Activated naive CD4-positive, alpha-beta T cell treated with anti-CD3 and anti-CD28 coated beads, Interleukin-2, amount 10 ng/mL, durations not matched to agents 7 days and 5 days (primary cell): ENCODE measurements around the gene DCHS2.

ENCODE experiments used
- CTCF ChIA-PET: fragments of 350-600 bp; sonication (Branson Sonifier 250); formaldehyde crosslinking; loops from one replicate; lab custom pipeline; 2021; ENCODE audit warnings: antibody characterized with exemption; lab: Charles Lee
- DNase-seq: peaks from one replicate; pipeline ENCODE4 v3.0.0-alpha.2; 2020
- H3K27ac Mint-ChIP-seq: one replicate; pipeline ENCODE4 v1.8.0; 2021; ENCODE audit warnings: mild to moderate bottlenecking, moderate library complexity, mixed read lengths
- H3K27me3 Mint-ChIP-seq: one replicate; pipeline ENCODE4 v1.8.0; 2021; ENCODE audit warnings: mild to moderate bottlenecking, mixed read lengths
- H3K36me3 Mint-ChIP-seq: one replicate; pipeline ENCODE4 v1.8.0; 2021; ENCODE audit warnings: mixed read lengths
- H3K4me1 Mint-ChIP-seq: one replicate; pipeline ENCODE4 v1.8.0; 2021; ENCODE audit warnings: mixed read lengths
- H3K4me3 Mint-ChIP-seq: one replicate; pipeline ENCODE4 v1.8.0; 2021; ENCODE audit warnings: mild to moderate bottlenecking, moderate library complexity, mixed read lengths
- H3K9me3 Mint-ChIP-seq: one replicate; pipeline ENCODE4 v1.8.0; 2021; ENCODE audit warnings: mixed read lengths

Gene DCHS2

DNA sequence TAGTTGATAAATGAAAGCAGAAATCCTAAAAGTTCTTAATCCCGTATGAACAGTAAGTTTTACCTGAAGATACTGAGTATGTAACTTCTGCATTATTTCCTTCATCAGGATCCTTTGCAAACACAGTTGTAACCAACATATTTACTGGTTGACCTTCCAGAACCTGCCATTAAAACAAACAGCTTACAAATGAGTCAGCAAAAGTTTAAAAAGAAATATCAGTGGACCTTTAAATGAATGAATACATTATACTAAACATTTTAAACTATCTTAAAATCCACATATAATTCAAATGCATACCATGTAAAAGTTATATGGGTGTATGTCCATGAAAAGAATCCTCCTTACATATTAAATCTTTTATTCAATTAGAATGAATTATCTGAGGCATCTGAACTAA lies 163.6 kb downstream of the DCHS2 start:
- Mint-ChIP-seq H3K4me1 (peaks cover 9% of the 10 kb centered on the region), H3K27me3 (peaks cover 27% of the 10 kb centered on the region), H3K4me3 (no peak overlapping the region), H3K27ac (no peak overlapping the region), H3K9me3 (no peaks in the 10 kb centered on the region), H3K36me3 (no peaks in the 10 kb centered on the region)
- CTCF ChIA-PET, result interaction anchor here (1.3 to 1.8 kb wide), 3 partner anchors 14 to 291 kb away, joined by 3 to 7 read pairs (median 6); no protein-coding TSS in a partner anchor
- DNase-seq, result no peak

DNA sequence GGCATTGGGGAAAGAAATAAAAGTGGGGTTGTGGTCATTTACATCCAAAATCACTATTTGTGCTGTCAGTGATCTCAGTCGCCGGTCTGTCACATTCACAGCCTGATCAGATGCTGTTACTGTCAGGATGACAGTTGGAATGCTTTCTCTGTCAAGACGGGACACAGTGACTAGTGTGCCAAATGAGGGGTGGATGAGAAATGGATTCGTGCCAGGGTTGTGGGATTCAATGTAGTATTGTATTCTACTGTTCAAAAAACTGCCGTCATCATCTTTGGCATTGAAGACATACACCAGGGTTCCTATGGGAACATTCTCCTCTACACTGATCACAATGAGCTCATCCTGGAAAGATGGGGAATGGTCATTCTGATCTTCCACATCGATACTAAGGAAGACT lies 171.1 kb downstream of the DCHS2 start:
- Mint-ChIP-seq H3K27ac (no peak overlapping the region), H3K27me3 (no peaks in the 10 kb centered on the region), H3K9me3 (no peaks in the 10 kb centered on the region), H3K4me1 (no peaks in the 10 kb centered on the region), H3K4me3 (no peak overlapping the region), H3K36me3 (no peaks in the 10 kb centered on the region)
- CTCF ChIA-PET, result interaction anchor here (0.9 kb wide), 1 partner anchor 9 kb away, joined by 4 read pairs; no protein-coding TSS in a partner anchor
- no peak for DNase-seq

DNA sequence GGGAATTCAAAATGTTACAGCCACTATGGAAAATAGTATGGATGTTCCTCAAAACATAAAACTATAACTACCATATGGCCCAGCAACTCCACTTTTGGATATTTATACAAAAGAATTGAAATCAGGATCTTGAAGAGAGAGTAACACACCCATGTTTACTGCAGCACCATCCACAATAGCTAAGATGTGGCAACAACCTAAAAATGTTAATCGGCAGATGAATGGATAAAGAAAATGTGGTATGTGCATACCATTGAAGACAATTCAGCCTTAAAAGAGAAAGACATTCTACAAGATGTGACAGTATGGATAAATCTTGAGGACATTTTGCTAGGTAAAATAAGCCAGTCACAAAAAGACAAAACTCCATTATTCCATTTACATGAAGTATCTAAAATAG lies 171.9 kb downstream of the DCHS2 start:
- Mint-ChIP-seq H3K9me3 (no peaks in the 10 kb centered on the region), H3K4me1 (no peaks in the 10 kb centered on the region), H3K27me3 (no peaks in the 10 kb centered on the region), H3K27ac (no peak overlapping the region), H3K4me3 (no peak overlapping the region), H3K36me3 (no peaks in the 10 kb centered on the region)
- no peak for DNase-seq
- CTCF ChIA-PET, result no interaction called here

DNA sequence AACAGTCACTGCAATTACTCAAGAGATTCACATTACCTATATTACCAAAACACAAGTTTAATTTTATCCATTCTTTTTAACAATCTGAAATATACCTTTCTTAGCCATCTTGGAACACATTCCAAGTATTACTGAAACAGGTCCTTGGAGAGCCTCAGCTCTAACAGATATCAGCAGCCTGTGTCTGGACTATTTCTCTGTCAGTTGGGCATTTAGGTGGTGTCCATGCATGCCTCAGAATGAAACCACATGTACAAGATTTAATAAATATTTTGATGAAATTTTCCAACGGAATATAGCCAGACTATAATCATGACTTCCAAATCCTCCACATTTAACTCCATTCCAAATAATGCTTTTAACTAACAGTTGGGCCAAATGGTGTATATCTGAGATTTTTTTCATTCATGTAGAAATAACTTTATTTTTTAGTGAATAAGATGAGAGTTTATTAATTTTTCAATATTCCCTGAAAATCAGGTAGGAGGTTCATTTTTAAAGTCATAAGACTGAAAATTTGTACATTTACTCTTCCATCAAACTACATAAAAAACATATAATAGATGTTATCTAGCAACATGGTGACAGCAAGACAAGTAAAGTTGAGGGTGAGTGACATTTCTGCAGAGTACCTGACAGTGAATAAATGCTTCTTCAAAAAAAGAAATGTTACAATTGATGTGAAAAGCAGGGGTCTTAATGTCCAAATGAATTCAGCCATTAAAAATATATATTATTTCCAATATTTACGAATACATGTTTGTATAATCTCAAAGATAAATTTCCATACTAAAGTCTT lies 174.2 kb downstream of the DCHS2 start:
- Mint-ChIP-seq H3K27ac (no peak overlapping the region), H3K4me3 (no peak overlapping the region), H3K4me1 (no peaks in the 10 kb centered on the region)

DNA sequence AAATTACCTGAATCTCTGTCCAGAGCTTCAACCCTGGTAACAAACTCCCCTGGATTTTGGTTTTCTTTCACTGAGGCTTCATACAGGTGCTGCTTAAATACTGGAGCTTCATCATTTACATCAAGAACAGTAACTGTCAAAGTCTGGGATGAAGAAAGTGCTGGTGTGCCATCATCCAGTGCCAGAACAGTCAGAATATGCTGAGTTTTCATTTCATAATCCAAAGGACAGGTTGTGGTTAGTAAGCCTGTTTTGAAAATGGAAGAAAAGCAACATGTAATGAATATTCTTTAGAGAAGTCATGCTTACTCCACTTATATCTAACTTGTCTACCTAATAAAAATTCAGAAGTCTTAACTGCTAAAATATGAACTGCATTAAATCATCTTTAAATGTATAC lies 175.9 kb downstream of the DCHS2 start:
- Mint-ChIP-seq H3K27ac (no peak overlapping the region), H3K4me3 (no peak overlapping the region), H3K4me1 (no peaks in the 10 kb centered on the region), H3K36me3 (no peaks in the 10 kb centered on the region), H3K9me3 (no peaks in the 10 kb centered on the region), H3K27me3 (no peaks in the 10 kb centered on the region)
- CTCF ChIA-PET, result no interaction called here
- no peak for DNase-seq

More for the DNA sequence above, 174.2 kb downstream of the DCHS2 start:
- no peaks in the 10 kb centered on the region for H3K36me3 Mint-ChIP-seq
- no peak for DNase-seq
- H3K9me3 Mint-ChIP-seq, result no peaks in the 10 kb centered on the region
- CTCF ChIA-PET, result no interaction called here
- H3K27me3 Mint-ChIP-seq, result no peaks in the 10 kb centered on the region

DNA sequence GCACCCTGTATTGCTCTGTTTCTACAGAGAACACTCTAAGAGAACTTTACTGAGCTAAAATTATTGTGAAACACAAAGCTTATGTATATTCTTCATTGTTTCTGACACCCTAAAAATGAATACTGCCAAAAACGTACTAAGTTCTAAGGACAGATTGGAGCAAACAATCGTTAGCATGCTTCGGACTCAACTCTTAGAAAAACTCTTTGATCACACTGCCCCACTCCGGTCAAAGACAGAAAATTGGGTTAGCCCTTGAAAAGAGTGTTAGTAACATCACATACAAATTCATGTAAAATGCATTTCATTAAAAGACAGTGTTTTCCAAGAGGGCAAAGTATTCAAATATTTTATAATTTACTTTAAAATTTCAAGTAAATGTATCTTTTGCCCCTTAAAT lies 177.4 kb downstream of the DCHS2 start:
- Mint-ChIP-seq H3K27ac (no peak overlapping the region), H3K27me3 (no peaks in the 10 kb centered on the region), H3K36me3 (no peaks in the 10 kb centered on the region), H3K4me3 (no peak overlapping the region), H3K4me1 (no peaks in the 10 kb centered on the region), H3K9me3 (no peaks in the 10 kb centered on the region)
- CTCF ChIA-PET, result interaction anchor here (1.2 to 2.1 kb wide), 3 partner anchors 14 to 529 kb away, joined by 3 to 4 read pairs (median 3); no protein-coding TSS in a partner anchor
- no peak for DNase-seq

DNA sequence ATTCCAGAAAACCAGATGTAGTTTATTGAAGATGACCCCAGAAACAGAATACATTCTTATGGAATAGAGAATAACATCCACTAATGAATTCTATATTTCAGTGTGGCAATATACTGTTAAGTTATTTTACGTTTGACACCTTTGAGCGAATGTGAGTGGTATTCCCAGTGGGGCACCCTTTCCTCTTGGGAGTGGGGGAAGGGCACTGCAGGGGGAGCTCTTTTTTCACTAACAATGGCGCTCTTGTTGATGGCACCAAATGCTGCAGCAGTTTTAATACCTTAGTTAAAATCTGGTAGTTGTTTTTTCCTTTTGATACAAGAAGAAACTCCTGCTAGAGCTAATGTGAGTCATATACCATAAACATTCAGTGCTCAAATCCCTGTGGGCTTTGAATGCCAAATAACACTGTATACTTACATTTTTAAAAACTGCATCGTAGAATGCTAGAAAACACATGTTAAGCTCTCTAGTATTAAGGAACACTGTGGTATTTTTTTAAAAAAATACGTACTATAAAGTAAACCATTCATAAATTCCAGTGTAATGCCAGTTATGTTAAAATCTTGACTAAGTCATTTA lies 178.5 kb downstream of the DCHS2 start:
- CTCF ChIA-PET, result interaction anchor here (1.2 to 2.1 kb wide), 2 partner anchors 15 to 194 kb away, joined by 3 to 4 read pairs; no protein-coding TSS in a partner anchor
- Mint-ChIP-seq H3K4me1 (no peaks in the 10 kb centered on the region), H3K27me3 (no peaks in the 10 kb centered on the region), H3K27ac (no peak overlapping the region), H3K9me3 (no peaks in the 10 kb centered on the region), H3K4me3 (no peak overlapping the region), H3K36me3 (no peaks in the 10 kb centered on the region)
- DNase-seq, result no peak

DNA sequence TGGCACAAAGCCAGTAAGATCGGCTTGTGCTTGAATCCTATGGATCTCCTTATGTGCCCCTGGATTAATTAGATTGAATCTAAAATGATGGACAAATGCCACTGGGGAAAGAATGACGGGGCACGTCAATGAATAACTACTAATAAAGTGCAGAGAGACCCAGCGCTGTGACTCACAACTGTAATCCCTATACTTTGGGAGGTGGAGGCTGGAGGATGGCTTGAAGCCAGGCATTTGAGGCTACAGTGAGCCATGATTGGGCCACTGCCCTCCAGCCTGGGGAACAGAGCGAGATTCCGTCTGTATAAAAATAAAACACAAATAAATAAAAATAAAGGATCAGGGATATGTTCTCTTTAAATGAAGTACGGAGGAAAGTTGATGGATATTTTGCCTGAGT lies 179.4 kb downstream of the DCHS2 start:
- no peaks in the 10 kb centered on the region for H3K9me3 Mint-ChIP-seq
- CTCF ChIA-PET, result no interaction called here
- H3K36me3 Mint-ChIP-seq, result no peaks in the 10 kb centered on the region
- no peaks in the 10 kb centered on the region for H3K4me1 Mint-ChIP-seq
- H3K27ac Mint-ChIP-seq, result no peak overlapping the region
- DNase-seq, result no peak
- no peak overlapping the region for H3K4me3 Mint-ChIP-seq
- H3K27me3 Mint-ChIP-seq, result peaks cover 6% of the 10 kb centered on the region

DNA sequence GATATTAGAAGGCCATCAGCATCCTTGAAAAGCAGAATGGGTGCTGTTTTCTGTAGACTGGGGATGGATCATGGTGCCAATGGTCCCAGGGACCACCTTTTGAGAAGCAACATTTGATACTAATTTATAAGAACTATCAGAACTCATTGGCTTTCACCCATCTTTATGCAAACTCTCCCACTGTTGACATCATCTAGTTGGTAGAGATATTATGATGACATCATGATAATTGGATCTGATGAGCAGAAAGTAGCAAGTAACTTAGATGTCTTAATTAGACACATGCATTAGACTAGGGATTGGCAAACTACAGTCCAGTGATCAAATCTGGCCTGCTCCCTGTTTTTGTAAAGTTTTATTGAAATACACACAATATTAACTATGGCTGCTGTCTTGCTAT lies 181.0 kb downstream of the DCHS2 start:
- Mint-ChIP-seq H3K27me3 (peaks cover 6% of the 10 kb centered on the region), H3K4me1 (no peaks in the 10 kb centered on the region), H3K9me3 (no peaks in the 10 kb centered on the region), H3K4me3 (no peak overlapping the region), H3K36me3 (no peaks in the 10 kb centered on the region), H3K27ac (no peak overlapping the region)
- DNase-seq, result no peak
- CTCF ChIA-PET, result no interaction called here

DNA sequence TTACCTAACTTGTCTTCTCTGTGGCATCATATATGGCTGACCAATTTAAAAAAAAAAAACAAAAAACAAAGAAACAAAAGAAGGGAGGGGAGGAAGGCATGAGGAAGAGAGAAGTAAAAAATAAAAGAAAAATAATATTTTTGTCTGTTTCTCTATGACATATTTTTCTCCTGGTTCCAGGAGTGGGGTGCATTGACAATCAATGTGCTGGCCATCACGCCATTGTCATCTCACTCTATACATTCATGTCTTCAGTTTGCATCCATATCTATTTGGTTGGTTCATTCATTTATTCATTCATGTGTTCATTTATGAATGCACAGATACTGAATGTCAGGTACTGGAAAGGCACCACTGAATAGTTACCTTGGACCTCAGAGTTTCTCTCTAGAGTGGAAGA lies 183.4 kb downstream of the DCHS2 start:
- Mint-ChIP-seq H3K36me3 (no peaks in the 10 kb centered on the region), H3K9me3 (no peaks in the 10 kb centered on the region), H3K4me3 (no peak overlapping the region), H3K4me1 (no peaks in the 10 kb centered on the region), H3K27me3 (peaks cover 6% of the 10 kb centered on the region), H3K27ac (no peak overlapping the region)
- DNase-seq, result no peak
- CTCF ChIA-PET, result no interaction called here

DNA sequence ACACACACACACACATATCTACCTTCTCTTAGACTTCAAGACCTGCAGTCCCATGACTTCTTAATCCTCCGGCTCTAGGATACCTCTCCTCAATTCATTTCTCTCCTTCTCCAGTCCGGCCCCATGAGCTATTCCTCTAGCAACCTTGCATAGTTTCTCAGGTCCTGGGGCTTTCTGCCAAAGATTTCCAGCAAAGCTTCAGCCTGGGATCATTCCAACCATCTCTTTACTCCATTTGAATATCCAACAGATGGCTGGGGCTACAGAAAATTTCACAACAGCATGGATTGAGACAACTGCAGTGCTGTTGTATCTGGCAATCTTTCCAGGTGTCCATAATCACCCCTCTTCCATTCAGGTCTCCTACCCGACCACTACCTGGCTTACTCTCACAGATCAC lies 184.1 kb downstream of the DCHS2 start:
- no peaks in the 10 kb centered on the region for H3K9me3 Mint-ChIP-seq
- no peak for DNase-seq
- no peaks in the 10 kb centered on the region for H3K4me1 Mint-ChIP-seq
- no peak overlapping the region for H3K4me3 Mint-ChIP-seq
- no peak overlapping the region for H3K27ac Mint-ChIP-seq
- CTCF ChIA-PET, result no interaction called here
- no peaks in the 10 kb centered on the region for H3K36me3 Mint-ChIP-seq
- H3K27me3 Mint-ChIP-seq, result peaks cover 9% of the 10 kb centered on the region

DNA sequence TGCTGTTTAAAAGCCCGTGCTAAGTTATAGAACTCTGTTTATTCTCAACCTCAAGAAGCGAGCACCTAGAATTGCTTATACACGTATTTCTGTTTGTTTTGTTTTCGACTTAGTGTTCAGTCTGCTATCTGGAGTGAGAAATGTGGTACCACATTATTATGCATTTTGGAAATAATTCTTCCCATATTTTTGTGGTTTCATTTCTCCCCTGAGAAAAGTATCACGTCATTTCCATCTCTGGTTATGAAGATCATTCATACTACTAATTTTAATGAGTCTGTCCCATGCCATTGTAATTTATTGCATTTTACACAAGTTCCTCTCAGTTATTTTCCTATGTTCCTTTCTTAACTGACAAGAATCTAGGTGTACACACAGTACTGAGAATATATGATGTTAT lies 186.0 kb downstream of the DCHS2 start:
- no peaks in the 10 kb centered on the region for H3K9me3 Mint-ChIP-seq
- no peak overlapping the region for H3K27ac Mint-ChIP-seq
- no peaks in the 10 kb centered on the region for H3K36me3 Mint-ChIP-seq
- peaks cover 10% of the 10 kb centered on the region for H3K27me3 Mint-ChIP-seq
- no peaks in the 10 kb centered on the region for H3K4me1 Mint-ChIP-seq
- DNase-seq, result no peak
- no peak overlapping the region for H3K4me3 Mint-ChIP-seq
- CTCF ChIA-PET, result no interaction called here

DNA sequence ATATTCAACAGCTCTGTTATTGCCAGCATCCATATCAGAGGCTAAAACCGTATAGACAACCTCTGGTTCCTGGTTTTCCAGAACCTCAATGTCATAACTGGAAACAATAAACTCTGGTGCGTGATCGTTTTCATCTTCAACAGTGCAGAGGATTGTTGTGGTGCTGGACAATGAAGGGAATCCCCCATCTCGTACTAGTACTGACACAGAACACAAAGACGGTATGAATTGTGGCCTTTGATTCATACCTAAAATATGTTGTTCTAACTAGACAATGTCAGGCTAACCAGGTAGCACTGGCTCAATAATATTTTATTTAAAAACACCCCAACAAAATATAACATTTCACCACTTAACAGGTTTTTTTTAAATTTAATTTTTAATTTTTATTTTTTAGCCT lies 186.9 kb downstream of the DCHS2 start:
- no peak overlapping the region for H3K4me3 Mint-ChIP-seq
- H3K4me1 Mint-ChIP-seq, result no peaks in the 10 kb centered on the region
- H3K36me3 Mint-ChIP-seq, result no peaks in the 10 kb centered on the region
- peaks cover 14% of the 10 kb centered on the region for H3K27me3 Mint-ChIP-seq
- no peak for DNase-seq
- CTCF ChIA-PET, result no interaction called here
- H3K9me3 Mint-ChIP-seq, result no peaks in the 10 kb centered on the region
- no peak overlapping the region for H3K27ac Mint-ChIP-seq

DNA sequence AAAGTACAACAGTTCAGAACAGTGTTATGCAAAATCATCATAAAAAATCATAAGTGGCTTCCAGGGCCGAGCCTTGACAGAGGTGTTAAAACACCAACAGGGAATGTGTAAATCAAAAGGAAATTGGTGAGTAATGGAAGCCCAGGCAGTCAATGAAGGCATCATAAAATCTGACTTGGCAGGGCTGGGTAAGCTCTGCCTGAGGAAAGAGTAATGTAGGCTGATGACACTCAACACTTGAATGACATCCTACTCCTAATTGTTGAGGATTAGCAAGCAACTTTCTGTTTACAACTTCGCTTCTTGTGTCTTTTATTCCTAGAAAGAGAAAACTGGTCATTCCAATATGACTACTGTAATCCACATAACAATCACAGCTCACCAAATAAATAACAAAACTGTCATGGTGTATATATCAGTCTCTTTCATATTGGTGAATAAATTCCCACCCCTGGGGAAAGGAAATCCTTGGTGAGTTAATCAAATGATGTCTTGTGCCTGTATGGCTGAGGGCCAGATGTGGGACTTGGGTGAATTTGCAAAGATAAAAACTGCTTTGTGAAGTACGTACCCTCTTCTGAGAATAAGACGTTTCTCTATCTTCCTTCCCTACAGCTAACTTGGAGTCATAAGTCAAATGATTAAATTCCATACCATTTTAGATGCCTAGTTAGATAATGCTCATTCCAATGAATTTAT lies 196.8 kb downstream of the DCHS2 start:
- Mint-ChIP-seq H3K27ac (no peak overlapping the region), H3K36me3 (no peaks in the 10 kb centered on the region), H3K9me3 (no peaks in the 10 kb centered on the region), H3K4me3 (no peak overlapping the region), H3K4me1 (no peaks in the 10 kb centered on the region), H3K27me3 (no peaks in the 10 kb centered on the region)
- no peak for DNase-seq
- CTCF ChIA-PET, result no interaction called here
